Measurements from ENCODE around the gene GREB1L.

DNA sequence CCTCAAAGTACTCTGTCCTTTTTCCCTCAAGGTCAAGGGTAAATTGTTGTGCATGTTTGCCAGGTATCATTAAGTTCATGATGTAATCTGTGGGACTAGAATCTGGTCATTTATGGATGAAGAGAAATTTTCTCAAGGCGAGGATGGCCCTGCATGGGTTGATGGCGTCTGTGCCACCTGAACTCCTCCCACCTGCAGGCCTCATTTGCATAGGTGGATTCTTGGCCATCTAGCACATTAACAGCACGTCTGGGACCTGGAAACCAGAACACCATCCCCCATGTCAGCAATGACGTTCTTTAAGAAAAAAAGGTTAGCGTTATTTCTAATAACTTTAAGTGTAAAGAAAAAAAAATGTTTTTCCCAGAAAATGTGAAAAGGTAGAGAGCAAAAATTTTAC is 212.7 kb downstream of the GREB1L start:
- TF ChIP-seq POLR2A (IDR thresholded peaks at IDR 0.05; ENCODE audit: low read depth, low read length) (no peak), POLR2AphosphoS5 (IDR thresholded peaks at IDR 0.05; ENCODE audit: low read depth, low read length) (no peak)
